Stimulated activated CD4-positive, alpha-beta T cell treated with anti-CD3 and anti-CD28 coated beads, TNF-alpha, amount 100 ng/mL, for 48 hours (primary cell): ENCODE results near the gene MRAS.

Experiments
- DNase-seq, 3 donors: peaks; one replicate each; pipeline ENCODE4 v3.0.0-alpha.2; 2020; ENCODE audit warnings: low read depth in 3 of 3

The MRAS gene

DNA sequence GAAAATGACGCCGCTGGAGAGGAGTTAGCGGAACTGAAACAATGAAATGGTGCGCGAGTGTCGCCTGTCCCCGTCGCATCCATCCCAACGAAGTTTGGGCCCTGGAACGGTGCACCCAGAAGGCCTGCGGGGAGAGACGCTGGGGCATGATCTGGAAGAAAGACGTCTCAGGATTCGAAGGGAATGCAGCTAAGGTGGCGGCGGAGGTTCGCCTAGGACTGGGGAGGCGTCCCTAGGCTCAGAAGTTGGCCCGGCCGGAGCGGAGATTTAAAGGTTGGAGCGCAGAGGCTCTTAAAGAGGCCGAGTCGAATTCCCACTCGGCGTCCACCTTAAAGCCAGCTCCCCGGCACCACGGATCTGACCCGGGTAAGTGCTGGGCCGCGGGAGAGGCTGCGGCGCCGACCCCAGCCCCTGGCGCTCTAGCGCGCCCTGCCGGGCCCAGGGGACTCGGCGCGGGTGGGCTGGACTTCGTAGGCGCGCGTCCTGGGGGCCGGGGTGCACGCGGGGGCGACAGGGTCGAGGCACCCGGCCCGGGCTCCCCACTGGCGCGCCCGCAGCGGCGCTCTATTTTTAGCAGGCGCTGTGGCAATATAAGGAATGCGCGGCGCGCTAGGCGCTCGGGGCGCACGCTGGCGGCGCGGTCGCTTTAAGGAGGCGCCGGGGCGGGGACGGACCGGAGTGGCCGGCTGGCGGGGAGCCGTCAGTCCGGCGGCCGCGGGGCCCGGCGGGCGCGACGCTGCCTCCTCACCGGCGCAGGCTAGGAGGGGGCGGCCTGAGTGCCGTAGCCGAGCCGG lies at the start of gene MRAS:
Gene MRAS (plus strand): TSS at position 620 of the 794 bp plus-strand sequence. CDS start 24,305 bp downstream, outside the sequence.
- peak in 1 of 3 donors; percentile 20 for DNase-seq

DNA sequence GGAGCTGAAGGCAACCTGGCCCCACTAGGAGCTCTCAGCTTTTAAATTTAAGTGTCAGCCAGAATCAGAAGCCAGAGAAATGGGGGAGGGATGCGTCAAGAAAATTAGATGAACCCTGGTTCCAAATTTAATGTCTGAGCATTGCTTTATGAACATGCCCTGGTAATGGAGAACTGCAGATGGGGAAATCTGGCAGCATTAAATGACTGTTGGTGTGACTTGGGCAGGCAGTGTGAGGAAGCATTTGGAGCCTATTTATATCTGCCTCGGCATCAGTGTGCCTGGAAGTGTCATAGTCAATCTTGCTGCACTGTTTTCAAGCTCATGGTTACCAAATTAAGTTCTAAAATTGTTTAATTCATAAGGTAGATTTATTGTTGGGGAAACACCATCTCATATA lies 47.7 kb upstream of the MRAS start:
- no peak for DNase-seq

DNA sequence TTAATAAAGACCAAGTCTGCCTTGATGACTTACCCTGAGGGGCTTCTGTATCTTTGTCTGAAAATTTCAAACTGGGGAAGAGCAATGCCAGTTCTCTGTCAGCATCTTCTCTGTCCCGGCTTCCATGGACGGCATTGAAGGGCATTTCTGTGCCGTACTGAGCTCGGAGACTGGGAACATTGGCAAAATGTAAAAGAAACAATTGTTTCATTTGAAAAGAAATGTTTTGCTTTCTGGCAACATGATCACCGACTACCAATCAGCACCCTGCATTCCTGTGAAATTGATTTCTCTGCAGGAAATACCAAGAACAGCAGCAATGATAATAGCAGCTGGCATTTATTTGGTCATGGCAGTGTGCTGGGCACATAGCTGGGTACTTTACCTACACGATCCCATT lies 44.9 kb upstream of the MRAS start:
- DNase-seq = no peak

DNA sequence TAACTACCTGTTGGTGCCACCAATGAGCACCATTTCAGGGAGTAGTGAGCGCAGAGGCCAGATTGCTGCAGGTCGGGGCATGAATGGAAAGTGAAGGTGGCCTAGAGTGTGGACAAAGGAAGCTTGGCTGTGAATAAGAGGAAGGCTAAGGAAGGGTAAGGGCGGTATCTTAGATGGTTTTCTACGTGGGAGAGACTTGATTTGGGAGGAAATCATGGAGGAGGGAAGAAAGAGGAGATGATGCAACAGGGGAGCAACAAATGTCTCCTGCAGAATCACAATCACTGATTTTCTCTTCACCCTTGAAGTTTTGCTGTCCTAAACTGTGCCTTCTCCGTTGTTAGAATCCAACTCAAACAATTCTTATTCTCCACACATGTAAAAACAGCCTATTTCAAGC lies 40.5 kb upstream of the MRAS start:
- no peak for DNase-seq

DNA sequence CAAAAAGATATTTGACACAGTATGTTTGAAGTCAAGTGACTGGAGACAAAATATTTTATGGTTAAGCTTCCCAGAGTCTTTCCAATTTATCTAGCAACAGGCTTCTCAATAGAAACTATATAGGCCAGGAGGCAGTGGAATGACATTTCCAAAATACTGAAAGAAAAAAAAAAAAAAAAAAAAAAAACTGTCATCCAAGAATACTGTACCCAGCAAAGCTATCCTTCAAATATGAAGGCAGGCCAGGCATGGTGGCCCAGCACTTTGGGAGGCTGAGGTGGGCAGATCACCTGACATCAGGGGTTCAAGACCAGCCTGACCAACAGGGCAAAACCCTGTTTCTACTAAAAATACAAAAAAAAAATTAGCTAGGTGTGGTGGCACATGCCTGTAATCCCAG lies 39.6 kb upstream of the MRAS start:
- no peak for DNase-seq

DNA sequence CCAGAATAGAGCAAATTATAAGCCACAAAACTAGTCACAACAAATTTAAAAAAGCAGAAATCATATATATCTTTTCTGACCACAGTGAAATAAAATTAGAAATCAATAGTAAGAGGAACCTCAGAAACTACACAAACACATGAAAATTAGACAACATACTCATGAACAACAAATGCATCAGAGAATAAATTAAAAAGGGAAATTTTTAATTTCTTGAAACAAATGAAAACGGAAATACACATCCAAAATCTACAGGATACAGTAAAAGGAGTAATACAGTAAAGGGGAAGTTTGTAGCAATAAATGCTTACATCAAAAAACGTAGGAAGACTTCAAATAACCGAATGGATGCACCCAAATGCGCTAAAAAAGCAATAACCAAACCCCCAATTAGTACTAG lies 37.9 kb upstream of the MRAS start:
- DNase-seq = no peak

DNA sequence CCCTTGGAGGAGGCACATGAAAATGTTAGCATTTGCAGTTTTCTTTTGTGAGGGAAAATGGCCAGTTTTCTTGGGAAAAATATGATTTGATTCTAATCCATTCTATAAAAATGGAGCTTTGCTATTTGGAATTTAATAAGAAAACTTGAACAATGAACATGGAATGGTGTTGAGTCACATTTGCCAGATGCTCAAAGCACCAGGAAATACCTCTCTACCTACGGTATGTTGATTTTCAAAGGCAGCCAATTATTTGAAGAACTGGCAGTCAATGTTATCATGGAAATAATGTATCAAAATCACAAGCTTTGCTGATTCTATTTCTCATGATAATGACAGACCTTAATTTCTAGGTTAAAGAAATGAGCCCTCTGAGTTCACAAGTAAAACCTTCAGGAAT lies 33.6 kb upstream of the MRAS start:
- no peak for DNase-seq

DNA sequence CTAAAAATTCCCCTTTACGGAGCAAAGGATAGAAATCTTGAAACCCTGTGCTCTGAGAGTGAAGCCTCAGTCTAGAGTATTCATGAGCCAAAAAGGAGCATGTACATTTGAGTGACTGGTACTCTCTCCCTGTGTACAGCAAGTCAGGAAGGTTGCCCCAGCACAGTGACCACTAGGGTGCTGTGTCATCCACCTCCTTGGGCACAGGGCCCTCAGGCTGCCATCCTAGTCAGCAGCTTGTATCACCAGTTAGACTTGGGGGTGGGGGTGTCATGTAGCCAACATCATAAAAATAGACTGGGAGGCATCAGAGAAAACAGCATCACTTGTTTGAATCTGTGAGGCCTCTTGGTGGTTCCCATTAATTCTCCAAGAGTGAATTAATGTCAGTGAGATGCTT lies 30.7 kb upstream of the MRAS start:
- no peak for DNase-seq

DNA sequence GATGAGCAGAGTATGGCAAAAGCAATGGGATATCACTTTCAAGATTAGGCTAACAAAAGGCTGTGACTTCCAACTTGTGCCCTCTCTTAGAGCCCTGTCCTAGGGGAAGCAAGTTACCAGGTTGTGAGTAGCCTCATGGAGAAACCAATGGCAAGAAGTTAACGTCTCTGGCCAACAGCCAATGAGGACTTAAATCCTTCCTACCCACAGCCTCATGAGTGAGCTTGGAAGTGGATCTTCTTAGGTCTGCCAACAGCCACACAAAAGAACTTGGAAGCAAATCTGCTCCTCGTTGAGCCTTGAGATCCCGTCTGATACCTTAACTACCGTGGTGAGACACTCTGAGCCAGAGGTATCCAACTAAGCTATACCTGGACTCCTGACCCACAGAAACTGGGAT lies 24.4 kb upstream of the MRAS start:
- no peak for DNase-seq

DNA sequence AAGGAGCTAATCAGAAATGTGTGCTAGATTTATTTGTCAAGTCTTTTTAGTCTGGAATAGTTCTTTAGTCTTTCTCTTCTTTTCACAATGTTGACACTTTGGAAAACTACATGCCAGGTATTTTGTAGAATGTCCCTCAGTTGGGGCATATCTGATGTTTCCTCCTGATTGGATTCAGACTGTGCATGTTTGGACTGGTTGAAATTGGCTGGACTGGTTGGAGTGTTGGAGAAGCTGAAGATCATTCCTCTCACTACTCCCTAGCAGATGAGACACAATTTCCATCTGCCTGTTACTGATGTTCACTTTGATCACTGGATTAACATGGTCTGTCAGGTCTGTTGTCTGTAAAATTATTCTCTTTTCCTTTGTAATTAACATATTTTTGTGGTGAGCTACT lies 22.4 kb upstream of the MRAS start:
- no peak for DNase-seq

DNA sequence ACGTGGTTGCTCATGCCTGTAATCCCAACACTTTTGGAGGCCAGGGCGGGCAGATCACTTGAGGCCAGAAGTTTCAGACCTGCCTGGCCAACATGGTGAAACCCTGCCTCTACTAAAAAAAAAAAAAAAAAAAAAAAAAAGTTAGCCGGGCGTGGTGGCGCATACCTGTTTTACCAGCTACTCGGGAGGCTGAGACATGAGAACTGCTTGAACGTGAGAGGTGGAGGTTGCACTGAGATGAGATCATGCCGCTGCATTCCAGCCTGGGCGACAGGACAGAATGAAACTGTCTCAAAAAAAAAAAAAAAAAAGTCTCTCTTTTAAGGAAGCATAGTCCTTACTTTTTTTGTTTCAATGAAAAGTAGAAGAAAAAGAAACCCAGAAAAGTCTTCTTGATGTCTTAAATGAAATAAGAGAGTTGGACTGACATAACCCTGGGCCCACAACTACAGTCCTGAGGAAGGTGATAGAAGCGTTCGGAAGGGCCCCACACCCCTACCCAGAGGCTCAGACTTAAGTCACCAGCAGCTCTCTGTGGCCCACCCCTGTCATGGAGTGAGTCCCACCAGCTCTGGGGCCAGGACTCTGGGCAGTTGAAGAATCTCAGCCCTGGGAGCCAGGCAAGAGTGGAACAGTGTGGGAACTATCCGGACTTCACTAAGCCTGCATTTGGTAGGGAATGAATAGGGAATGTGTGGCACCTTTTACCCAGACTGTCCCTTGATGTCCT lies 21.3 kb upstream of the MRAS start:
- no peak for DNase-seq

DNA sequence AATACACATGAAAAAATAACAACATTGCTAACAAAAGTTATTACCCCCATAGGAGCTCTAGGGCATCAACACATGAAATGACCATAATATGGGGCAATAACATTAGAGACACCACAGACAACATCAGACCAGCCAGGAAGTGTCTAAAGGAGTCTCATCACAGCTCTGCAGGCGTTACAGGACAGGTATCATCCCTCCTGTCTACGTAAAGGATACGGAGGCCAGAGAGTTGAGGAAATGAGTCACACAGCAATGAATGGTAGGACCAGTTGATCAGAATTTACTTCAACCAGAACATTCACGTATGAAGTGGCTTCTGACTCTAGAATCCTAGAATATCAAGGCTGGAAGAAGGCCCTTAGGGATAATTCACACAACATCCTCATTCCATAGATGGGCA lies 20.5 kb upstream of the MRAS start:
- DNase-seq = no peak

DNA sequence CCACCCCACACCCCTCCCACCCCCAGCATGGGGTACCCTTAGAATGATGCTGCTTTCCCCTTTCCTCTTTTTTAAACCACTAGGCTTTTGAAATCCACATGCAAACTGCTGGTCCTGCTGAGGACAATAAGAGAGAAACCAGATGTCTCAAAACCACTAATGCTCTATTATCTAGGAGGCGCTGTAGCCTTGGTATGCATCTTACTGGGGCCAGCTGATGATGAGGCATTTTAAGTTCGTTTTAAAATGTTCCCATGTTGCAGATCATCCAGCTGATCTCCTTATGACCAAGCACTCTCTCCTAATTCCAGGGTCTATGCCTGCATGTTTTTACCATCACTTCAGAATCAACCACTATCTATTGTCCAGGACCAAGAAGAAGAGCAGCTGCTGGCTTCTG lies 20.0 kb upstream of the MRAS start:
- no peak for DNase-seq

DNA sequence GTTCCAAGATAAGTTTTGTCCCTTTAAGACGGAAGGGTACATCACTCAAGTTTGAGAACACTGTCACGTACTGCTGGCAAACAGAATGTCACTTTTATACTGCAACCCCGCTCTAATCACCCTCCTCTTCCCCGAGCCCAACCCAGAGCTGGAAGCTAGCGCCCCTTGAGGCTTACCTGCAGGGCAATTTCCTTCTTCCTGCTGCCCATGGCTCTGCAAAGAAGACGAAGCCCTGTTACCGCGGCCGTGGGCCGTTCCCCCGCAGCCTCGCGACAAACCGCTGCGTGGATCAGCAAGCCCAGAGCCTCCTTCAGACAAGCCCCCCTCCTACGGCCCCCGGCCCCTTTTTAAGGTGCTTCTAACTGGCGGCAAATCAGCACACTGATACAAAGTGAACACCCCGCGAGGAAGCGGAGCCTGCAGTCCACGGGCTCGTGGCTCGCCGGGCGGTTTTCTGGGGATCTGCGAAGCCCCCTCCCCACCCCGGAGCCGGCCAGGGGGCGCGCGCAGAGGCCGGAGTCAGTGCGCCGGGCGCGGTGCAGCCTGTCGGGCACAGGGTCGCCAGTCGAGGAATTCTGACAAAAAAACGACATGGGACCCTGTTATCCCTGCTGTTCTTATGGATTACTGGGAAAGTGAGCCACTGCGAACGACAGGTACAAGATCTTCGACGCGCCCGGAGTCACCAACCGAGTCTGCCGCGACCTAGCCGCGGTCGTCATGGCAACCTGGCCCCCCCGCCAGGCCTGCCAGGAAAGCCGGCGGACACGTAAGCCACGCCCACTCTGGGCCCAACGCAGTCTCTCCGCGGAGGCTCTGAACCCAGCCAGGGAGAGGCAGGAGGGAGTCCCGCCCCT lies 19.0 kb upstream of the MRAS start, which contains the start of gene NME9:
Gene NME9 (minus strand): TSS at position 725 of the 857 bp plus-strand sequence. CDS start 516 bp downstream, at position 209.
- peak; percentile 72 to 85 (median 83) for DNase-seq

DNA sequence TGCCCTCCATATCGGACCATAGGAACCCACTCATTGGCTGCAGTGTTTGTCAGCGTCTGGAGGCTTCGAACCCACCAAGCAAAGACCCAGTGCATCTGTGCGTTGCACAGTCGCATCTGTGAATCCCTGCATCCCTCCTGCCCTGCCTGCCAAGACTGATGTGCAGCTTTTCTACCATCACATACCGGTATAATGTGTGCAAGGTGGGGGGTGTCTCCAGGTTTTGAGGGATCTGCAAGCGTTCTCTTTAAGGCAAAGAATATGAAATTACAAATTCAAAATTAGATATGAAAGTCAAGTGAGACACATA lies 18.4 kb upstream of the MRAS start:
- no peak for DNase-seq

DNA sequence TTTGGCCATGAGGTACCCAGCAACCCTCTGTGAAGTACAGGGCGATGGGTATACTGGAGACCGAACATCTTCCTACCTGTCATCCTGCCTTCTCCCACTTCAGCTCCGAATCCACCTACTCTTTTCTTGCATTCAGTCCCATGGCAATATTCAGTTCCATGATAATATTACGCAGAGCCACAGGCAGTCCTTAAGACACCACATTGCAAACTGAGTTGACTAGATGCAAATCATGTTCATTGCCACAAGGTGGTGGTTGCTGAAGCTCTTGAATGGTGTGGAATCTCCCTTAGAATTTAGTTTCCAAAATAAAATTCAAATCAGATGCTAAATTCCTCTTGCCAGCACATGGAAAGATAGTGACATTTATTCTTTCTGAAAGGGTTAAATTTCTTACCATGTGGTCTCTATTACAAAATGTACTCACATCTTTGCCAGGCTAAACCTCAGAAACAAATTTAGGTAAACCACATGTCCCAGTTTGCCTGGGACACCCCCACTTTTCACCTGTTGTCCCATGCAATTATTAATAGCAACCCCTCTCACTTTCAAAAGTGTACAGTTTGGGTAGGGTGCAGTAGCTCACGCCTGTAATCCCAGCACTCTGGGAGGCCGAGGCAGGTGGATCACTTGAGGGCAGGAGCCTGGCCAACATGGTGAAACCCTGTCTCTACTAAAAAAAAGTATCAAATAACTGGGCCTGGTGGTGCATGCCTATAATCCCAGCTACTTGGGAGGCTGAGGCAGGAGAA lies 17.1 kb upstream of the MRAS start:
- DNase-seq = no peak

DNA sequence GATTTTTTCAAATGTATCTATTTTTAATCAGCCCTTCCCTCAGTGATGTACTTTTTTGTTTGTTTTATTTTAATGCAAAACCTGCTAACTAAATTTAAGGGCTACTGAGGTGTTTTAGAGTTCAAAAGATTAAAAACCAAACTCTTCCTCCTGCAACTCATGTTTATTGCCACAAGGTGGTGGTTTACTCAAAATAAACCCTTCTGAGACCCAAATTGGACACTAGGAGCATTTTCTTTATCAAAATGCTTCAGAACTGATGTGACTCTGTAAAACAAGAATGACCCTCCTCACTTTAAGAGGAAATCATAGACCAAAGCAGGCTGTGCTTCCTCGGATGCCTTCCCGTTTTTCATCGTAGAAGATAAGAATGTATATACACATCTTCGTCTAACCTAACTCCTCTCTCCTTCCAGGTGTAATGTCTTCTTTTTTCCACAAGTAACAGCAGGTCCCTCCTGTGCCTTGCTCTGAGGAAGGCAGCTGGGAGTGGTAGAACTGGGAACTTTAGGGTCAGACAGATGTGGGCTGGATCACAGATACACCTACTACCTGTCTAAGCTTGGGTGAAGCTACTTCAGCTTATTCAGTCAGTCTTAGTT lies 15.8 kb upstream of the MRAS start:
- DNase-seq = no peak

DNA sequence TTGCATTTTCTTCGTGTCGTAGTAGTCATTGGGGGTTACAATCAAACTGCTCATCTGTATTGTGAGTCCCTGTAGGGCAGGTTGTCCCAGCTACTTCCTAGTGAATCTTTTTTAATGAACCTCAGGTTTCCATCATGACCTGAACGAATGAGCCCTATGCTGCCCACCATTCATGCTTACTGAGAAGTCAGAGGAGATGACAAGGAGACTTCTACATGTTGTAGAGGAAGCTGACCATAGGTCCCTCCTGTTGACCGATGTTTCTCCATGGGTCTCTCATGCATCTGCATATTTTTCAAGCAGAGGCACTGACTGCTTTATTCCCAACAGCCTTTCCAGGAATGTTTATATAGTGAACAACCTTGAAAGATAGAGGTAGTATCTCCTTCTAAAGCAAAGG lies 13.8 kb upstream of the MRAS start:
- no peak for DNase-seq

DNA sequence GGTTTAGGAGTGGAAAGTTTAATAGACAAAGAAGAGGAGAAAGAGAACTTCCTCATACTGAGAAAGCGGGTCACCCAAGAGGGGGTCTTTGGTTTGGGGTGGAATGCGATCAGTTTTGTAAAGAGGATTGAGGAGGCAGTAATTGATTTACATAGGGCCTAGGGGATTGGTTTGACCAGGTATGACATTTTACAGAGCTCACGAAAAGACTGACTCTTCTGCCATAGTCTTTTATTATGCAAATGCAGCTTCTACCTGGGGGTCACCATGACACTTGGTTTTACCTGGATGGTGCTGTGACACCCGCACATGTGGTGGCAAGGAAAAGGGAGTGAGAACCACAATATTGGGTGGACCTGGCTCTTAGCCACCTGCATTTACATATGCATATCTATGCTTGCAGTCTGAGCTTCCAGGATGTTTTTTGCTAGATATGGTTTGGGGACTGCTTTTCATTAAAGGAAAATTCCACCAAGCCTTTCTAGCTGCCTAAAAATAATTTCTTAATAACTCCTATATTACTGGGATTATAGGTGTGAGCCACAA lies 11.9 kb upstream of the MRAS start:
- no peak for DNase-seq

DNA sequence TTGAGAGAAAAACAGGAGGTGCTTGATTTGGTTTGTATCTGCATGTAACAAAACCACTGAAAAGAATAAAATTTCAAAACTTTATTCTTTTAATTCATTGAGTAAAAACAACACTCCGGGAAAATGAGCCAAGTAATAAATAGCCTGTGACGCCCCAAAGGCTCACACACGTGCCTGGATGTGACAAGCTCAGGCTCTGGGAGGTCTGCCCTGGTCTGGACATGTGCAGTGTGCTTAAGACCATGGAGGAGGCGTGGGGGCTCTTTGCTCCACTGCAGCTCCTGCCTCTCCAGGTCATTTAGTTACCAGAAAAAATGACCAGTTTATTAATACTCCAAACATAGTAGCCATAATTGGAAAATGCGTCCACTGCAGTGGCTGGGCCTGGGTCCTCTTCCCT lies 10.1 kb upstream of the MRAS start:
- DNase-seq = no peak

DNA sequence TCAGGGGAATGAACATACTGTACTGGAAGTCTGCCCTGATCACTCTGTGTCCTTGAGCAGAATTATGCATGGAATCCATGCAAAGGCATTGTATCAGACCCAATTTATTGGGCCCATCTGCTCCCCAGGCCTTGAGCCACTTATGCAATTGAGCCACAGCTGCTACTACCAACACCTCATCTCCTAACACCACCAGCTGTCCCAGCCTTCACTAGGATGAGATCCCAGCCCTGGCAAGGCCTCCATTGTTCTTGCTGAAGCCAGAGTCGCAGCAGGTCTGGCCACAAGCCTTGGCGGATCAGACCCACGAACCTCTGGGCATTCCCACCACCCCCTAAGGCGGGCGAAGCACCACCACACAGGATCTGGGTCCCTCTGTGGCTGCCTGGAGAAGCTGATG lies 9.6 kb upstream of the MRAS start:
- DNase-seq = no peak
